Measurements from ENCODE around the gene C1QTNF9B. TPM values are rescaled to one million over a fixed set of nuclear protein-coding genes. Genes with fewer than 3 reads are reported as not detected.

The C1QTNF9B gene
- total and polyA plus RNA-seq, 2 of the 8 experiments (the other 6 are each of a cell fraction or from before 2014, with no cell fraction given): 0.11 TPM; not detected in 1

GRCh38 chr13:23843436-23843835, 53.9 kb downstream of the C1QTNF9B start:
- Histone ChIP-seq H3K14ac (ENCODE audit: insufficient read length) (no peak overlapping the region), H2BK5ac (ENCODE audit: low read depth, low read length) (no peak overlapping the region), H3K79me2 (ENCODE audit: control insufficient read depth in 1 of 2, insufficient read depth in 2 of 2, low read length in 2 of 2) (no peaks in the 10 kb centered on the region), H3K23ac (ENCODE audit: insufficient read length) (no peak overlapping the region), H3K27me3 (replicated peaks in 1 of 4; ENCODE audit: control insufficient read depth in 3 of 4, extremely low read depth in 1 of 4, insufficient read depth in 3 of 4, low read length in 3 of 4) (no peaks in the 10 kb centered on the region), H3K4ac (replicated peaks; ENCODE audit: insufficient read length, low read depth, low read length) (no peak overlapping the region), H3K4me3 (ENCODE audit: extremely low read depth in 1 of 4, insufficient read depth in 2 of 4, low read depth in 3 of 4, low read length in 4 of 4) (no peak overlapping the region), H2BK12ac (ENCODE audit: low read depth, low read length) (no peak overlapping the region), H3K9me3 (ENCODE audit: insufficient read depth in 2 of 2, low read depth in 1 of 2, low read length in 1 of 2) (no peaks in the 10 kb centered on the region), H3K9ac (replicated peaks in 1 of 4; ENCODE audit: extremely low read depth in 1 of 4, low read depth in 3 of 4, low read length in 3 of 4) (no peak overlapping the region), H4K91ac (replicated peaks; ENCODE audit: insufficient read length, low read length) (no peak overlapping the region), H3K4me1 (replicated peaks in 1 of 4; ENCODE audit: control insufficient read depth in 3 of 4, insufficient read depth in 4 of 4, low read length in 3 of 4) (peaks cover 0 to 3% (median 0%) of the 10 kb centered on the region in 4 experiments; a peak in 1 of 7 replicates), H4K5ac (ENCODE audit: insufficient read length, low read depth, low read length) (no peak overlapping the region), H3K36me3 (ENCODE audit: control insufficient read depth in 2 of 4, insufficient read depth in 4 of 4, low read length in 3 of 4) (no peaks in the 10 kb centered on the region; a peak in 1 of 8 replicates), H3K18ac (ENCODE audit: extremely low read depth, low read length) (no peak overlapping the region), H3K23me2 (ENCODE audit: low read depth, low read length) (no peaks in the 10 kb centered on the region), H4K8ac (ENCODE audit: extremely low read depth, insufficient read depth, low read length) (no peak overlapping the region), H3K4me2 (ENCODE audit: insufficient read depth in 1 of 2, low read depth in 2 of 2, low read length in 2 of 2) (no peak overlapping the region), H3K27ac (ENCODE audit: low read depth, low read length) (no peak overlapping the region), H2BK120ac (replicated peaks; ENCODE audit: low read depth, low read length) (no peak overlapping the region), H2AK5ac (ENCODE audit: low read depth, low read length) (no peak overlapping the region), H4K20me1 (replicated peaks in 1 of 2; ENCODE audit: control insufficient read depth in 1 of 2, insufficient read depth in 2 of 2, low read length in 2 of 2) (no peaks in the 10 kb centered on the region), H3K56ac (replicated peaks; ENCODE audit: insufficient read length, low read depth, low read length) (no peak overlapping the region), H2AFZ (ENCODE audit: low read length) (no peak overlapping the region), H2BK20ac (ENCODE audit: low read length) (no peak overlapping the region), H3K79me1 (ENCODE audit: low read depth, low read length) (no peaks in the 10 kb centered on the region), H2BK15ac (ENCODE audit: low read length) (no peak overlapping the region)
- FAIRE-seq (no peak), DNase-seq (ENCODE audit: low read depth in 1 of 2, low spot score in 2 of 2) (no peak)
- no peak for TF ChIP-seq KDM1A (IDR thresholded peaks at IDR 0.05; ENCODE audit: borderline replicate concordance, low read length)
- TF ChIP-seq SIN3A (conservative IDR thresholded peaks at IDR 0.05 in 1 of 2, IDR thresholded peaks at IDR 0.05 in 1 of 2; ENCODE audit: low read depth in 1 of 2, low read length in 2 of 2): no peak
- 75% methylated on average over 1 of the region's 1 CpG; no CpG with 5 or more reads in 1 of the 2 experiments for WGBS, 2 experiments (ENCODE audit: extremely low coverage in 1 of 2, insufficient coverage in 1 of 2, insufficient read length in 1 of 2, insufficient replicate concordance in 2 of 2, low coverage in 1 of 2, low lambda C conversion rate in 2 of 2, missing lambda C conversion rate in 1 of 2)
- POLR2A ChIA-PET (ENCODE audit: partially characterized antibody): no interaction called here
- CTCF ChIA-PET (ENCODE audit: partially characterized antibody): no interaction called here
